GM18498 (cell line): ENCODE measurements around the gene KRT37.

ENCODE experiments used
- ATAC-seq: cut with Tn5 transposase; IDR thresholded peaks from one replicate; pipeline ENCODE4 v1.9.1; 2021; ENCODE audit warnings: mild to moderate bottlenecking, moderate library complexity; ENCODE audit not compliant: unreplicated experiment

The KRT37 gene

DNA sequence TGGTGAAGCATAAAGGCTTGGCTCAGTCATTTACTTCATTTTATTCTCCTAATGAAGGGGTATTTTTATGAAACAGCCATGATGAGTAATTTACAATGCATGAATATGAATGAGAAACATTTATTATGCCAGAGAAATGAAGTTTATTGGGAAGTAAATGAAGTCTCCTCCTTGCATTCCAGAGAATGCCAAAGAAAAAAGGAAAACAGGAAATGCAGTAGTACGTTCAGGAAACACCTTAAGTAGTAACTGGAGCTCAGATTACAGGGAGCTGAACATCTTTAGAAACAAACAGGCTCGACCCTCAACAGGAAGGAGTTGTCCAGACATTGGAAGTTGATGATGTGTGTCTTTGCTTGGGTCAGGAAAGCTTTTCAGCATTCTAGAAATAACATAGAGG, 46.8 kb downstream of the KRT37 start:
- no peak for ATAC-seq
